NCI-H2107 treated with DMSO at 0.1 percent for 48 hours (cell line): ENCODE measurements around the gene UBE2B.

ENCODE experiments used
- DNase-seq: peaks from one replicate; lab custom pipeline; 2025; ENCODE audit not compliant: unreplicated experiment; lab: John Stamatoyannopoulos, UW

The UBE2B gene

GRCh38 chr5:134437340-134437846 lies 66.0 kb downstream of the UBE2B start:
- no peak for DNase-seq

GRCh38 chr5:134437847-134438581 lies 66.6 kb downstream of the UBE2B start:
- DNase-seq: no peak

- DNase-seq: no peak
These were observed 67.4 kb downstream of the UBE2B start for GRCh38 chr5:134438721-134439123.

- peak; percentile 85 for DNase-seq
These were observed 67.9 kb downstream of the UBE2B start for GRCh38 chr5:134439210-134439654.

GRCh38 chr5:134440201-134440755 lies 68.9 kb downstream of the UBE2B start:
- no peak for DNase-seq
